HG03558 (cell line): ENCODE results near the gene RBM27.
"Not testable (repeated sequence)": the region's sequence is repeated elsewhere in the genome, so short reads cannot be mapped to it uniquely, and the experiment has no call there.

Experiments
- ATAC-seq: cut with Tn5 transposase; IDR thresholded peaks from one replicate; pipeline ENCODE4 v1.9.1; 2021; ENCODE audit warnings: moderate number of reproducible peaks; ENCODE audit not compliant: unreplicated experiment; ENCODE audit errors: extremely low read depth

RBM27 gene

DNA sequence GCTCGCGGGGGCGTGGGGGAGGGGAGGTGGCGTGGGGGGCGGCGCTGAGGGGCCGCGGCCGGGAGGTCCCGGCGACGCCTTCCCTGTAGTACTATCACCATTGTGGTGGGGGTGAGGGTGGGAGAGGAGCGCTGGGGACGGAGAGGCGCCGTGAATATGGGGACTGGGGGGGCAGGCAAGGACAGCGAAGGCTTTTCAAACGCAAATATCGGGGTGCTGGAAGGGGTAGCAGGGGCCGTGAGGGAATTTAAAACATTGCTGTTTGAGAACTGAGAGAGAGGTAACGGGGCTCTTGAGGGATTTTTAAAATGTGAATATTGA is 427 bp downstream of the RBM27 start:
- no peak for ATAC-seq

DNA sequence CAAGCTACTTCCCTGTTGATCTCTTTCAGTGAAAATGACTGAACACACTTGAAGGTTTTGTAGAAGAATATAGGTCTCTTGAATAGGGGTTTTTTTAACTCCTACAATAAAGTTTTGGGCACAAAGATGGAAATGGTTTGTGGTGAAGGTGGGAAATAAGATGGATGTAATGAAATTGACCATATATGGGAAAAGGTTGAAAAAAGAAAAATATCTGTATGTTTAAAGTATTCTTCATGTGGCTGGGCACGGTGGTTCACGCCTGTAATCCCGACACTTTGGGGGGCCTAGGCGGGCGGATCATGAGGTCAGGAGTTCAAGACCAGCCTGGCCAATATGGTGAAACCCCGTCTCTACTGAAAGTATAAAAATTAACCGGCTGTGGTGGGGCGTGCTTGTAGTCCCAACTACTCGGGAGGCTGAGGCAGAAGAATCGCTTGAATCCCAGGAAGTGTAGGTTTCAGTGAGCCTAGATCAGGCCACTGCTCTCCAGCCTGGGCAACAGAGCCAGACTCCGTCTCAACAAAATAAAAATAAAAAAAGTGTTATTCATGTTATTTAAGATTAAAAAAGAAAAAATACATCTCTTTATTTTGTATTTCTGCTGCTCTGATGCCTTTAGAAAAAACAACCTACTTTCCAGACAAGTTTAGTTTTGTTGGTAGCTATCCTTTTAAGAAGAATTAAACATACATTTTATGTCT is 2.2 kb downstream of the RBM27 start:
- ATAC-seq: no peak

DNA sequence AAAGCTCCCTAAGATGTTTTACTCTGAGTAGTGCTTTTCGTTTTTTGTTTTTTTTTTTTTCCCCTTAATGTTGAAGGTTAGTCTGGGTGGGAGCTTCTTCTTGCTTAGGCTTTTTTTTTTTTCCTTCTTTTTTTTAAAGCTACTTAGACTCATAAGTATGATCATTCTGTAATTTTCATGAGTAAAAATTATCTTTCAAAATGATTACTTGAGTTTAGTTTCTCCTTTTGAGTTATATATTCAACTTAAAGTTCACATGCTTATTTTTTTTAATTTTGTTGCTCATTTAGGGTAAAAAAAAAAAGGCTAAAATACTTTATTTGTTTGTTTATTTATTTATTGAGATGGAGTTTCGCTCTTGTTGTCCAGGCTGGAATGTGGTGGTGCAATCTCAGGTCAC is 2.9 kb downstream of the RBM27 start:
- ATAC-seq: no peak

DNA sequence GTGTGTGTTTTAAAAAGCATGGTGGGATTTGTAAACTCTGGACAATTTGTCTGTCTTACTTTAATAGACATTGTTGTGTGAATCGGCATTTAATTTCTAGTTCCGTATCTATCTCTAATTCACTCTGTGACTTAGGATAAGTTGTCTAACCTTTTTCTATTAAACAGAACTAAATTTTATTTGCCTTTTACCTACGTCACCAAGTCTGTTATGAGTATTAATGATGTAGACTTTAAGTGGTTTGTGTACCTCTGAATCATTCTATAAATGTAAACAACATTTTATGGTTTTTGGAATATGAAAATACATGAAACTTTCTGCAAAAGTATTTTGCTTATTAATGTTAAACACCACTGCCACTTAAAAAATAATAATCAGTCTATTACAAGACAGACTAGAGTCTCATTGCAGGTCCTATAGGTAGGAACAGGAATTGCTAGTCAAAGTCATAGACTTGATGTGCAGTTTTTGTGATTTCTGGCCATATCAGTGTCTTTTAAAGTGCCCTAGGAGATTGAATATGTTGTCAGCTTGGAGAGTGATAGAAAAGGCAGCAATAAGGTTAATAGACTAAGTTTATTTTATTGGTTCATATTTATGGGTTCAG is 5.6 kb downstream of the RBM27 start:
- ATAC-seq: no peak

DNA sequence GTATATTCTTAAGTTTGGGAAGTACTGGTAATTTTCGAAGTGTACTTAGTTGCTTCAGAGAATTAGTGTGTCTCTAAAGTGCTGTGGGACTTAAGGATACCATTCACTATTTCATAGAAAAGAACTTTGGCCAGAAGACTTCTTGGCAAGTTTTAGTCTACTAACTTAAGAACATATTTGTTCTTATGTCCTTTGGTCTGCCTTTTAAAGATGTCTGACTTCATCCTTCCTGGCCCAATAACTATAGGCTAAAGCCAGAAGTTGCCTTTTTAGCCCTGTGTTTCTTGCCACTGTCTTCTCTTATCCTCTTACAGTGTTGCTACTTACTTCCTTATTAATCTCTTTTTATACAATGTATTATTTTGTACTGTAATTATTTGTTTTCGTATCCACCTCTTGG is 6.3 kb downstream of the RBM27 start:
- no peak for ATAC-seq

DNA sequence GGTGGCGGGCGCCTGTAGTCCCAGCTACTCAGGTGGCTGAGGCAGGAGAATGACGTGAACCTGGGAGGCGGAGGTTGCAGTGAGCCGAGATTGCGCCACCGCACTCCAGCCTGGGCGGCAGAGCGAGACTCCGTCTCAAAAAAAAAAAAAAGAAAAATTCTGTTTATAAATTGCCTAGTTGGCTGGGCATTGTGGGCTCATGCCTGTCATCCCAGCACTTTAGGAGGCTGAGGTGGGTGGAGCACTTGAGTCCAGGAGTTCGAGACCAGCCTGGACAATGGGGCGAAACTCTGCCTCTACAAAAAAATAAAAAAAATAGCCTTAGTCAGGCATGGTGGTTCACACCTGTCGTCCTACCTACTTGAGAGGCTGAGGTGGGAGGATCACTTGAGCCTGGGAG is 7.4 kb downstream of the RBM27 start:
- not testable (repeated sequence) for ATAC-seq

DNA sequence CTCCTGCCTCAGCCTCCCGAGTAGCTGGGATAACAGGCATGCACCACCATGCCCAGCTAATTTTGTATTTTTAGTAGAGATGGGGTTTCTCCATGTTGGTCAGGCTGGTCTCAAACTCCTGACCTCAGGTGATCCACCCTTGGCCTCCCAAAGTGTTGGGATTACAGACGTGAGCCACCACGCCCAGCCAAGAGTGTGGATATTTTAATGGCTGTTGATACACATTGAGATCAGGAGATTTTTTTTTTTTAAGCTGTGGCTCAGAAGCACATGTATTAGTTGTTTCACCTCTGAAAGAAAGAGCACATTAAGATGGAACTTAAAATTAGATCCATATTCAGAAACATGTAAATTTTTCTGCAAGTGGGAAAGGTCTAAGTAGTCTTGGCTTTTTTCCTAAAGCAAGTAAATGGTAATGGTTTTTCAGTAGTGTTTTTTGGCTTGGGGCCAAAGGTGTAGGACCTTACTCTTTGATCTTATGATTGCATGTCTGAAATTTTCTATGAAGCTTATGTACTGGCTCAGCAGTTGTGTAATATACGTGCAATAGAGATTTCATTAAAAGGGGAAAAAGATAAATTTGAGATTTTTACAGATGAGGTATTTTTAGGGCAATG is 9.9 kb downstream of the RBM27 start:
- ATAC-seq: no peak

DNA sequence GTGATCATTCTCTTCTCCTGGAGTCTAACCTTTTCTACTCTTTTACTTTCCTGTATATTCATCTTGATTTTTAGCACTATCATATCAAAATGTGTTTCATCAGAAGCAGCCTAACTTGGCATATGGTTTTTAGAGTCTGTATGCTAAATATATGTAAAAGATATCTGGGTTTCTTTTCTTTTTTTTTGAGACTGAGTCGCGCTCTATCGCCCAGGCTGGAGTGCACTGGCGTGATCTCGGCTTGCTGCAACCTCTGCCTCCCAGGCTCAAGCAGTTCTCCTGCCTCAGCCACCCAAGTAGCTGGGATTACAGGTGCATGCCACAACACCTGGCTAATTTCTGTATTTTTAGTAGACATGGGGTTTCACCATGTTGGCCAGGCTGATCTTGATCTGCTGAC is 11.5 kb downstream of the RBM27 start:
- not testable (repeated sequence) for ATAC-seq

DNA sequence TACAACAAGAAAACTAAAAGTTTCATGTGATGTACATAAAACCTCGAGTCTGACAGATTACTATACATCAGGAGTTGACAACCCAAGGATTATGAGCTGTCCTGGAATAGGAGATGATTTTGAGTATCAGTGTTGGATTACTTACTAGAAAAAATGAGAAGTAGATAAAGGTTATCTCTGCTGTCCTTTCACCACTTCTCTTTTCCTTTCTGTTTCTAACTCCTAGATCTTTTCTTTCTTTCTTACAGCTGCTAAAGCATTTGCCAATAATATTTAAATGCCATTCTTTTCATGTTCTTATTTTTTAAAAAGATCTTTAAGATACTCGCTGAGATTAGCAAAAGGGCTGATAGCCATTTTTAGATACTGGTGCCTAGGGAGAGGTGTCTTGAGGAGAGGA is 14.8 kb downstream of the RBM27 start:
- no peak for ATAC-seq

DNA sequence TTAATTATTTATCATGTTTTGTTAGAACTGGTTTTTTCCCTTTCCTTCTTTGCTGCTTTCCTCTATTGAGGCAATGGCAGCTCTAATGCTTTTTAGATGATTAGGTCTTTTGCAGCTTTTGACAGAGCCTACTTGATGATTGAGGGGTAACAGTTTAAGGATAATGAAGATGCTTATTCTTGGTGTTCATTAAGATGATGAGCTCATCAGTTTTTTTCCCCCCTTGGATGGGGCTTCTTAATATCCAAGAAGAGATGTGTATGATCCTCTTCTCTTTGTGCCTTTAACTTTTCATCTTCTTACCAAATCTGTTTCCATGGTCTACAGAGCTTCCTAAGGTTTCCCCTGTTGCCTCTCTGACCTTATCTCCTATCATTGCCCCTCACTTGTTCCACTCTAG is 15.8 kb downstream of the RBM27 start:
- ATAC-seq: no peak

DNA sequence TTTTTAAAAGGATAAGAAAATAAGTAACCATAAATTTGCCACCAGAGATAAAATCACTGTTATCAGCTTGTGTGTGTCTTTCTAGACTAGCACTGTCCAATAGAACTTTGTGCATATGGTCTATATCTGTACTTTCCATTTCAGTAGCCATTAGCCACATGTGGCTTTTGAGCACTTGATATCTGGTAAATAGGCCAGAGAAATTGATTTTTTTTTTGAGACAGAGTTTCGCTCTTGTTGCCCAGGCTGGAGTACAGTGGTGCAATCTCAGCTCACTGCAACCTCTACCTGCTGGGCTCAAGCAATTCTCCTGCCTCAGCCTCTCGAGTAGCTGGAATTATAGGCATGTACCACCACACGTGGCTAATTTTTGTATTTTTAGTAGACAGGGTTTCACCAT is 17.8 kb downstream of the RBM27 start:
- no peak for ATAC-seq

DNA sequence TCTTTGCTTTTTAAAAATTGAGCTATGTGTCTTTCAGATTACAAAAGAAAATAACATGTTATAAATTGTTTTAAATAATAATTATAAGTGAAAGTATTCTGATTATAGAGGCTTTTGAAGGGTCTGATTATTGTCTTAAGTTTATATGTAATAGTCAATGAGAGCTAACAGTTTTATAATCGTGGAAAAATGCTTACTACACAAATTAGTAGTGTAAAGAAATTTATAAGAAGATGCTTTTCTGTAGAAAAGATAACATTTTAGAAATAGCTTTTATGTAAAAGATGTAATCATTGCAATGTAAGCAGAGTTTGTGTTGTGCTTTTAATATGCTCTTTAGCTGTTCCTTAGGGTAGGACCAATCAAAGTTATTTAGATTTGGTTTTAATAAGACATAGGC is 18.6 kb downstream of the RBM27 start:
- no peak for ATAC-seq

DNA sequence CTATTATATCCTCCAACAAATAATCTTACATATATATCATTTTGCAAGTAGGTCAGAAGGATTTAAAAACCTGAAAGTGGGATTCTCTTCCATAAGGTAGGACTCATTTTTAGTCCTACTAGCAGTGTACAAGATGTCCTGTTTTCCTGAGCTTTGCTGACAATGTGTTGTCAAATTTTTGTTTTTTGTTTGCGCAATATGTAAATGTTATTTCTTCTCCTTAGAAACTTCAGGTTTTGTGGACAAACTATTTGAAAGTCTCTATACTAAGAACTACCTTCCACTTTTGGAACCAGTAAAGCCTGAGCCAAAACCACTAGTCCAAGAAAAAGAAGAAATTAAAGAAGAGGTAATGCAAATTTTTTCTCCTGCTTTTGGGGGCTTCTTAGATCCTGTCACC is 19.8 kb downstream of the RBM27 start:
- ATAC-seq: no peak

DNA sequence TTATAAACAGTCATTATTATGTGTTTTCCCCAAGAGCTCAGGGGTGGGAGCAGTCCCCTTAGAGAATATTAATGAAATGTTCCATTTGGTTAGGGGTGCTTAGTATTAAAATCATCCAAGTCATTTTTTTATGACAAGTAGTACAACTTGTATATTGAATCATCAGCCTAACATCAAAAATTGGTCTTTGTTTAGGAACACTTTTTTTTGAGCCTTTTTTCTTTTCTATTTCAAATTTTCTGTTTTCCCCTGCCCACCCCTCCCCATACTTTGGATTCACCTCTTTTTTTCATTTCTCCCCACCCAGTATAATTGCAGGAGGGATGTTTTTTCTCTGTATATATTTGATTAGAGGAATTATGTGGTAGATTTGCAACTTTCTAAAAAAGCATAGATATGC is 25.8 kb downstream of the RBM27 start:
- ATAC-seq: no peak

DNA sequence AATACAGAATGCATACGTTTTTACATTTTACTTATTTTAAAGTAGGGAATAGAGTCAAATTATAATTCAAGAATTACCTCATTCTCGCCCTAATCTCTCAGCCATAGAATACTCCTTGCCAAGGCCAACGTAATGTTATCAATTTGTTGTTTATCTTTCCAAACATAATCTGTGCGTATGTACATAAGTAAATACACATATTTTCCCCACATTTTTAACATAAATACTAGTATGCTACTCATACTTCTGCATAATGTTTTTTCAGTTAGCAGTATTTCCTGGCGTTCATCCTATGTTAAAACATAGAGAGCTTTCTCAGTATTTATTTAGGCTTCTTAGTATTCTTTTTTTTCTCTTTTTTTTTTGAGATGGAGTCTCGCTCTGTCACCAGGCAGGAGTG is 28.8 kb downstream of the RBM27 start:
- ATAC-seq: no peak

DNA sequence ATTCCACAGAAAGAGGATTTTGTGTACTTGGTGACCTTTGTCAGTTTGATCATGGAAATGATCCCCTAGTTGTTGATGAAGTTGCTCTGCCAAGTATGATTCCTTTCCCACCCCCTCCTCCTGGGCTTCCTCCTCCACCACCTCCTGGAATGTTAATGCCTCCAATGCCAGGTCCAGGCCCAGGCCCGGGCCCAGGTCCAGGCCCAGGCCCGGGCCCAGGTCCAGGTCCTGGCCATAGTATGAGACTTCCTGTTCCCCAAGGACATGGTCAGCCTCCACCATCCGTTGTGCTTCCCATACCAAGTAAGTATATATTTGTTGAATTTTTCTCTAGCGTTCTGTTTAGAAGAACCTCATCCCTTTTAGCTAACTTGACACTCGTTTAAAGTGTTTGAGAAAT is 30.0 kb downstream of the RBM27 start:
- ATAC-seq: no peak

DNA sequence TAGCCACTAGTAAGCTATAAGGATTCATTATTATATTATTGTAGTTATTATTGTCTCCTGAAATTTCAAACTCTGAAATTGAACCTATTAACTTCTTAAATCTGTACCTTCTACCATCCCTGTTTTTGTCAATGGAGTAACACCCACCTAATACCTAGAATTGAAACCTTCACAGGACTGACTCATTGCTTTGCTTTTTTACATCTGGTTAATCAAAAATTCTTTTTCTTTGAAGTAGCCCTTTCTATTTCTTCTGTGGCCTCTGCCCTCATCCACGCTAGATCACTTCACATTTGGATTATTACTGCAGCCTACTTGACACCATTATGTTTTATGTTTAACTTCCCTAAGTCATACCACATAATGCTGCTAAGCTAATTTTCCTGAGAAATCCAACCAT is 35.6 kb downstream of the RBM27 start:
- ATAC-seq: peak; percentile 71

DNA sequence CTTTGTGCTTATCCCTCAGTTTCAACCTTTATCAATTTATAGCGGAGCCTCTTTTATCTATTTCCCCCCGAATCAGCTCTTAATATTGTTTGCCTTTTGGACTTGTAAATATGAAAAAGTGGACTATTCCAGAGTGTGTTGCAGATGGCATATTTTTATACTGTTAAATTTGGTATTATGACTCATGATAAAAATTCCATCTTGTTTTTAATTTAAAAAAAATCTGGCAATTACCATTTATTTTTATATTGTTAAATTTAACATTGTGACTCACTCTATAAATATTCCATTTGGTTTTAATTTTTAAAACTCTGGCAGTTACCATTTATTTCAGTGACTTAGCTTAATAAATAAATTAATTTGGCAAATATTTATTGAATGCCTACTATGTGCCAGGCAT is 37.5 kb downstream of the RBM27 start:
- no peak for ATAC-seq

DNA sequence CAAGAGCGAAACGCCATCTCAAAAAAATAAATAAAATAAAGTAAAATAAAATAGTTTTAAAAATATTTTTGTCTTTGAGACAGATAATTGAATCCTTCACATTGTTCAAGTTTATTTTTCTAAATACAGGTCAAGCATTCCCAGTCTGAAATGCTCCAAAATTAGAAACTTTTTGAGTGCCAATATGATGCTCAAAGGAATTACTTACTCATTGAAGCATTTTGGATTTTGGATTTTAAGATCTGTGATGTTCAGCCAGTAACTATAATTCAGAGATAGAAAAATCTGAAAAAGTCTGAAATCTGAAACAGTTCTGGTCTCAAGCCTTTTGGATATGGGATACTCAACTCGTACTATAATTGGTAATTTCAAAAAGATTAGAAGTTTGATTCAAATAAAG is 39.8 kb downstream of the RBM27 start:
- no peak for ATAC-seq

DNA sequence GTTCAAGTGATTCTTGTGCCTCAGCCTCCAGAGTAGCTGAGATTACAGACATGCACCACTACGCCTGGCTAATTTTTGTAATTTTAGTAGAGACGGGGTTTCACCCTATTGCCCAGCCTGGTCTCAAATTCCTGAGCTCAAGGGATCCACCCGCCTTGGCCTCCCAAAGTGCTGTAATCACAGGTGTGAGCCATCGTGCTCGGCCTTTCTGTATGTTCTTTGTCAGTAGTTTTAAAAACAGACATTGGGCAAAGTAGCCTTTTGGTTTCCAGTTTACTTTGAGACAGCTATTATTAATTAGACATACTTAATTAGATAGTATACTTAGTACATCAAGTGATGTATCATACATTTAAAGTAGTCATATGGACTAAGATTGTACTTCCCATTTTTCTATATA is 45.2 kb downstream of the RBM27 start:
- ATAC-seq: no peak

DNA sequence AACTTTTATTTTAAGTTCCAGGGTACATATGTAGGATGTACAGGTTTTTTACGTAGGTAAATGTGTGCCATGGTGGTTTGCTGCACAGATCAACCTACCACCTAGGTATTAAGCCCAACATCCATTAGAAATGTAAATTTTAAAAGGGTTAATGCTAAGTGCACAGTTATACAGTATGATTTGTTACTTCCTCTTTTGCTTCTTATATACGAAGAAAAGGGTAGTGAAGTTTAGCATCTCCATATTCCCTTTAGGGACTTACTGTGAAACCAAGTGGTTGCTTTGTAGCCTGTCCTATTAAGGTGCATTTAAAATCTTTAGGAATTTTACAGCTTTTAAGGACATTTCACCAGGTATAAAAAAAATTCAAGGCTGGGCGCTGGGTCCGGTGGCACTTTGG is 46.4 kb downstream of the RBM27 start:
- no peak for ATAC-seq
